Suprapubic skin (tissue), 4 donors: ENCODE data around the gene KIF18B. TPM values are rescaled to one million over a fixed set of nuclear protein-coding genes. Genes with fewer than 3 reads are reported as not detected.
"Not testable (repeated sequence)": the region's sequence is repeated elsewhere in the genome, so short reads cannot be mapped to it uniquely, and the experiment has no call there.

Source experiments
- DNase-seq, 2 donors: peaks; one replicate each; pipeline ENCODE4 v3.0.0-alpha.2; 2019; ENCODE audit warnings: low spot score in 2 of 2
- H3K27ac ChIP-seq: fragments of 200-600 bp; sonication (generic); one replicate; pipeline ENCODE4 v1.5.1; 2019
- H3K27me3 ChIP-seq: fragments of 200-600 bp; sonication (generic); one replicate; pipeline ENCODE4 v1.5.1; 2019
- H3K36me3 ChIP-seq: fragments of 200-600 bp; sonication (generic); one replicate; pipeline ENCODE4 v1.5.1; 2019
- H3K4me1 ChIP-seq: fragments of 200-600 bp; sonication (generic); one replicate; pipeline ENCODE4 v1.5.1; 2019
- H3K4me3 ChIP-seq: fragments of 200-600 bp; sonication (generic); one replicate; pipeline ENCODE4 v1.5.1; 2019; ENCODE audit warnings: mild to moderate bottlenecking
- H3K9me3 ChIP-seq: fragments of 200-600 bp; sonication (generic); one replicate; pipeline ENCODE4 v1.5.1; 2019
- EP300 ChIP-seq: sonication (generic); formaldehyde crosslinking; IDR thresholded peaks from one replicate; pipeline ENCODE4 v1.6.1; 2017; ENCODE audit warnings: antibody characterized with exemption
- POLR2A ChIP-seq, 2 donors: fragments of 450-650 bp; IDR thresholded peaks; one replicate each; pipeline ENCODE4 v1.6.1; 2017; ENCODE audit warnings: antibody characterized with exemption in 2 of 2, mild to moderate bottlenecking in 2 of 2, moderate library complexity in 2 of 2
- POLR2AphosphoS5 ChIP-seq, 3 donors: sonication (generic); formaldehyde crosslinking; IDR thresholded peaks; one replicate each; pipeline ENCODE4 v1.6.1; 2017; ENCODE audit warnings: antibody characterized with exemption in 3 of 3
- whole genome bisulfite sequencing: methylation state at CpG from one replicate; pipeline ENCODE4 v1.1.5; 2018; 5-methylcytosine and 5-hydroxymethylcytosine counted together
- total RNA-seq, 4 donors: library from RNA; depleted of rRNA; stranded (reverse); fragments of >200 nt; gene quantifications; one replicate each; pipeline ENCODE4 v1.1.0, GENCODE V29; 2016
- TF ChIP-seq, protein P1 (sequence below), 2 donors: fragments of 200-600 bp in 1 of 2; fragments of 450-650 bp in 1 of 2; sonication (generic) in 1 of 2; IDR thresholded peaks; one replicate each; pipeline ENCODE4 v1.5.1; 2016 to 2019; ENCODE audit warnings: antibody characterized with exemption in 2 of 2, mild to moderate bottlenecking in 1 of 2, moderate library complexity in 1 of 2

KIF18B gene
- total RNA-seq, 4 donors from 2014 or later = 2.0 to 4.0 (median 2.8) TPM

DNA sequence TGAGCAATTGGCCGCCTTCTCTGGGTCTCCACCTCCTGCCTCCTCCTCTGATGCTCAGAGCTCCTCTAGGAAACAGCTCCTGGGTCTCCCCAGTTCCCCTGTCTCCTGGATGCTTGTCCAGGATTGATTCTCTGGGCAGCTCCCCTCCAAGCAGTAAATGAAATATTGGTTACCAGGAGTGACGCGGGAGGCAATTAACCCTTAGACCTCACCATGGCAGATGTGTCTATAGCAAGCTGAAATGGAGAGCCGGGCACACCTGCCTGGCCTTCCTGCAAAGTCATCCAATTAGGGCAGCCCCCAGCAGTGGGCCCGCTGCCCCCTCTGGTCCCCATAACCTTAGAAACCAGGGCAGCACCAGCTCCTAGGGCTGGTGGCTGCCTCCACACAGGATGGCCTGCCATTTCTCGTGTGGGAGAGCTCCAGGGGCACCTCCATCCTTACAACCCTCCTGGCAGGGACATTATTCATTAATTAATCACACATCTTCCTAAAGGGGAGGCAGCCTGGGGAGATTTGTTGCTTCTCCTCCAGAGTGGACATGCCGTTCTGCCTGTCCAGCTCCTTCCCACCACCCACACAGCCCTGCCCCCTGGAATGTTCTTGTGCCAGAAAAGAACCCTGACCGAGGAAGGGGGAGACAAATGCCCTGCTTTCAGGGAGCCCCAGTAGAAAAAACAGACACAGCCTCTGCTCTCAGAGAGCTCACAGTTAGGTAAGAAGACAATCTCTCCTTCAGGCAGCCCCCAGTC, 8.3 kb upstream of the KIF18B start:
- Histone ChIP-seq H3K27me3 (peaks cover 24% of the 10 kb centered on the region), H3K4me1 (peaks cover 9% of the 10 kb centered on the region), H3K27ac (no peak overlapping the region), H3K9me3 (no peaks in the 10 kb centered on the region), H3K36me3 (no peaks in the 10 kb centered on the region), H3K4me3 (no peak overlapping the region)
- WGBS = 97% methylated on average over 5 of the region's 8 CpGs
- no peak for DNase-seq
- TF ChIP-seq, protein P1, sequence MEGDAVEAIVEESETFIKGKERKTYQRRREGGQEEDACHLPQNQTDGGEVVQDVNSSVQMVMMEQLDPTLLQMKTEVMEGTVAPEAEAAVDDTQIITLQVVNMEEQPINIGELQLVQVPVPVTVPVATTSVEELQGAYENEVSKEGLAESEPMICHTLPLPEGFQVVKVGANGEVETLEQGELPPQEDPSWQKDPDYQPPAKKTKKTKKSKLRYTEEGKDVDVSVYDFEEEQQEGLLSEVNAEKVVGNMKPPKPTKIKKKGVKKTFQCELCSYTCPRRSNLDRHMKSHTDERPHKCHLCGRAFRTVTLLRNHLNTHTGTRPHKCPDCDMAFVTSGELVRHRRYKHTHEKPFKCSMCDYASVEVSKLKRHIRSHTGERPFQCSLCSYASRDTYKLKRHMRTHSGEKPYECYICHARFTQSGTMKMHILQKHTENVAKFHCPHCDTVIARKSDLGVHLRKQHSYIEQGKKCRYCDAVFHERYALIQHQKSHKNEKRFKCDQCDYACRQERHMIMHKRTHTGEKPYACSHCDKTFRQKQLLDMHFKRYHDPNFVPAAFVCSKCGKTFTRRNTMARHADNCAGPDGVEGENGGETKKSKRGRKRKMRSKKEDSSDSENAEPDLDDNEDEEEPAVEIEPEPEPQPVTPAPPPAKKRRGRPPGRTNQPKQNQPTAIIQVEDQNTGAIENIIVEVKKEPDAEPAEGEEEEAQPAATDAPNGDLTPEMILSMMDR (IDR thresholded peaks at IDR 0.05) = no peak
- TF ChIP-seq POLR2AphosphoS5 (IDR thresholded peaks at IDR 0.05) (no peak), POLR2A (IDR thresholded peaks at IDR 0.05) (no peak), EP300 (no peak)

DNA sequence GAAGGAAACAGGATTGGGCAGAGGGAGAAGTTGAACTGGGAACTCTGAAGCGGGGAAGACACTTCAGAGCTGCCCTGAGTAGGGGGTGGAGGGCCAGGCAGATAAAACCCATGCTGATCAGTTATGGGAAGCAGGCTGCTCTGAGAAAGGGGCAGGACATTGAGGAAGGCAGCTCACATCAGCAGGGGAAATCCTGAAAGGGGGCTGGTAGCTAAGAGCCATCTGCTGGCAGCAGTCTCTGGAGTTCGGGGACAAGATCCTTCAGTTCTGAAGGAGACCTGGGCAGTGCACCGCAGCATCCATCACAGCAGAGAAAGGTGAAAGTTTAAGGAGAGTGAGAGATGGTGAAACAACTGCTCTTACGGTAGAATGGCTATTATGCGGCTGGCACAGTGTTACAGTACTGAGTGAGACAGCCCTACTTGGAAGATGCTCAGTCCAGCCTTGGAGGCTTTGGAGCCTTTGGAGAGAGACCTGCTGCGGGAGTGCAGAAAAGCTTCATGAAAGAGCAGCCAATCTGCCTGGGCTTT, 5.4 kb upstream of the KIF18B start:
- peaks cover 2% of the 10 kb centered on the region for H3K4me1 ChIP-seq
- H3K9me3 ChIP-seq = no peaks in the 10 kb centered on the region
- no peak for DNase-seq
- peaks cover 8% of the 10 kb centered on the region for H3K27me3 ChIP-seq
- TF ChIP-seq, protein P1 (IDR thresholded peaks at IDR 0.05) = no peak
- TF ChIP-seq POLR2A (IDR thresholded peaks at IDR 0.05) (no peak), EP300 (no peak), POLR2AphosphoS5 (IDR thresholded peaks at IDR 0.05) (no peak)
- no peaks in the 10 kb centered on the region for H3K36me3 ChIP-seq
- H3K4me3 ChIP-seq = no peak overlapping the region
- no peak overlapping the region for H3K27ac ChIP-seq
- WGBS = 77% methylated on average over 6 of the region's 6 CpGs

DNA sequence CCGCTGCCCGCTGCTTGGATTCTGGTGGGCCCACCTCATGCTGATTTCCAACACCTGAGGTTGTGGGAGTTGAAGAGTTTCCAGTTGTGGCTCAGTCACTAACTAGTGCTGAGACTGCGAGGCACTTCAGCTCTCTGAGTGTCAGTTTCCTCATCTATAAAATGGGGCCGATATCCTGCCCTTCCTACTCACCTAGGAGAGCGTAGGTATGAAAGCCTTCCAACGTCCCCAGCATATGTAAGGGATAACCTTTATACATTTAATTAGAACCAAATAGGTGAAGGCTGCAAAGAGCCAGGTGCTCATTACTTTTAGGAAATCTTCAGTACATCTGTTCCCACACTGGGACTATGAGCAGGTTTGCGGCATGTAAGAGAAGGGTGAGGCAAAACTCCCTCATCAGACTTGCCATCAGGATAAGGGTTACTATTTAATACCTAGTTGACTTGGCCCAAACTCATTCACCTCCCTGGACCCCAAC, 782 bp upstream of the KIF18B start:
- no peak for TF ChIP-seq POLR2AphosphoS5 (IDR thresholded peaks at IDR 0.05)
- TF ChIP-seq, protein P1 (IDR thresholded peaks at IDR 0.05) = no peak
- no peak for TF ChIP-seq EP300
- no peak for TF ChIP-seq POLR2A (IDR thresholded peaks at IDR 0.05)
- no peak overlapping the region for H3K27ac ChIP-seq
- WGBS = 81% methylated on average over 4 of the region's 7 CpGs

DNA sequence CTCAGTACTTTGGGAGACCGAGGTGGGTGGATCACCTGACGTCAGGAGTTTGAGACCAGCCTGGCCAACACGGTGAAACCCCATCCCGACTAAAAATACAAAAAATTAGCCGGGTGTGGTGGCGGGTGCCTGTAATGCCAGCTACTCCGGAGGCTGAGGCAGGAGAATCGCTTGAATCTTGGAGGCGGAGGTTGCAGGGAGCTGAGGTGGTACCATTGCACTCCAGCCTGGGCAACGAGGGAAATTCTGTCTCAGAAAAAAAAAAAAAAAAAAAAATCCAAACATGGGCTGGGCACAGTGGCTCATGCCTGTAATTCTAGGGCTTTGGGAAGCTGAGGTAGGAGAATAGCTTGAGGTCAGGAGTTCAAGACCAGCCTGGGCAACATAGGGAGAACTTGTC, 1.9 kb downstream of the KIF18B start:
- not testable (repeated sequence) for H3K27me3 ChIP-seq, H3K27ac ChIP-seq, H3K36me3 ChIP-seq, H3K4me3 ChIP-seq, H3K9me3 ChIP-seq, DNase-seq
- peaks cover 13% of the 10 kb centered on the region for H3K4me1 ChIP-seq
- WGBS = 86% methylated on average over 10 of the region's 10 CpGs

More for the DNA sequence above, 782 bp upstream of the KIF18B start:
- Histone ChIP-seq H3K27me3 (no peaks in the 10 kb centered on the region), H3K36me3 (no peaks in the 10 kb centered on the region), H3K4me3 (peak overlapping the region; percentile 74), H3K9me3 (no peaks in the 10 kb centered on the region), H3K4me1 (peaks cover 13% of the 10 kb centered on the region)
- no peak for DNase-seq

DNA sequence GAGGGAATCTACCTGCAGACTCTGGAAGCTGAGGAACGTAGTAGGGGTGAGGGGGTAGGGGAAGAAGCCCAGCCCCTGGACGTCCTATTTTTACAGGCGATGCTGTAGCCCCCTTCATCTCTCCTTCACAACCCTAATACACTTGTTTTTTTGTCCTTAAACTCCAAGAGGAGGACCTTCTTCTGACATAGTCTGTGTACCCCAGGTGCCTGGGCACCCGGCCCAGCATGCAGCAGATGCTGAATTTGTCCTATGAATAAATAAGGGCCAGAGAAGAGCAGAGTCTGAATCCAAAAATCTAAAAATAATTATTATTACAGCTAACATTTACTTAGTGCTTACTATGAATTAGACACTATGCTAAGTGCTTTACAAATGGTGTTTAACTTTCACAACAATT, 5.1 kb downstream of the KIF18B start:
- H3K36me3 ChIP-seq = no peaks in the 10 kb centered on the region
- H3K4me3 ChIP-seq = no peak overlapping the region
- no peak for DNase-seq
- no peaks in the 10 kb centered on the region for H3K27me3 ChIP-seq
- TF ChIP-seq, protein P1 (IDR thresholded peaks at IDR 0.05) = no peak
- TF ChIP-seq EP300 = no peak
- no peak for TF ChIP-seq POLR2A (IDR thresholded peaks at IDR 0.05)
- TF ChIP-seq POLR2AphosphoS5 (IDR thresholded peaks at IDR 0.05) = no peak
- no peak overlapping the region for H3K27ac ChIP-seq
- 84% methylated on average over 4 of the region's 4 CpGs for WGBS
- peaks cover 10% of the 10 kb centered on the region for H3K4me1 ChIP-seq
- no peaks in the 10 kb centered on the region for H3K9me3 ChIP-seq
